ENCODE results near the gene GTF3A. TPM values are rescaled to one million over a fixed set of nuclear protein-coding genes. Genes with fewer than 3 reads are reported as not detected.
"Not testable (repeated sequence)": the region's sequence is repeated elsewhere in the genome, so short reads cannot be mapped to it uniquely, and the experiment has no call there.

GTF3A gene
- polyA plus RNA-seq (2014; cell fraction: cytosol; rRNA removed) = 171 and 205 TPM in 2 replicates
- 112 and 153 TPM in 2 replicates for polyA plus RNA-seq (2014; cell fraction: nucleus; rRNA removed)

DNA sequence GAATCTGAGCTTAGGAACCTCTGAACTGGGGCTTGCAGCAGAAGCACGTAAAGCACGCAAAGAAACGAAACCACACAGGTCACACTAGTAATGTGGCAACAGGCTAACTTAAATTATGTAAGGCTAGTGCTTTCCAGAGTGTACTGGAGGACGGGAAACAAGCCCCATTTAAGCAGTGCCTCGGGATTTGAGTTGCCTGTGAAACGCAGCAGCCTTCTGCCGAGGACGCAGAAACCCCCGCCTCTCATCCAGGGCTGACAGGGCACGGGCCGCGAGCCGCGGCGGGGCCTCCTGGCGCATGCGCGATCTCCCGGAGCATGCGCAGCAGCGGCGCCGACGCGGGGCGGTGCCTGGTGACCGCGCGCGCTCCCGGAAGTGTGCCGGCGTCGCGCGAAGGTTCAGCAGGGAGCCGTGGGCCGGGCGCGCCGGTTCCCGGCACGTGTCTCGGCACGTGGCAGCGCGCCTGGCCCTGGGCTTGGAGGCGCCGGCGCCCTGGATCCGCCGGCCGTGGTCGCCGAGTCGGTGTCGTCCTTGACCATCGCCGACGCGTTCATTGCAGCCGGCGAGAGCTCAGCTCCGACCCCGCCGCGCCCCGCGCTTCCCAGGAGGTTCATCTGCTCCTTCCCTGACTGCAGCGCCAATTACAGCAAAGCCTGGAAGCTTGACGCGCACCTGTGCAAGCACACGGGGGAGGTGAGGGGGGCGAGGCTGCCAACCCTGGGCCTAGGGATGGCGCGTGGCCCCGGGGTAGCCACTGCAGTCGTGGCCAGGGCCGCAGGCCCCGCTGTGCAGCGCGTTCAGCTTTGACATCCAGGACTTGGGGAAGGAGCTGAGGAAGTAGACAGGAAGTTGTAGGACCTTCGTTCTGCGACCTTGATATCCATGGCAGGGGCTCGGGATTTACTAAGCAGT is at the start of gene GTF3A:
Gene GTF3A, plus strand, starts transcription at position 374 of the 912 bp plus-strand sequence.
- peak; percentile 82 for DNase-seq (ENCODE audit: low spot score)

DNA sequence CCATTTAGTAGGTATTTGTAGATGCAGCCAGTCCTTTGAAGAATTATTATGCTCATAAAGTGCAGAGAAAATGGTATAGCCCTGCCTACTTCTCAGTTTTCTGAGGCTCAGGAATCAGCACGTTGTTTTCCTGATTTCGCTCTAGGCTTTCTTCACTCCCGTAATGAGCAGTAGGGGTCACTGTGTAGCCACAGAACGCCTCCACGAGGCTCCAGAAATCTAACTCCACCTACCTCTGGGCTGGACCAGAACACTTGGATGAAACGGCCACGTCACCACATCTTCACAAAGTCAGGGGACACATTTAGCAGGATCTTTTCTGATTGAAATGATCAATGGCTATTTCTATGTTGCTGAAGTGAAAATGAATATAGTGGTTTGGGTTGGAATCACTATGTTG is 49.8 kb upstream of the GTF3A start:
- DNase-seq (ENCODE audit: low spot score) = peak; percentile 53

DNA sequence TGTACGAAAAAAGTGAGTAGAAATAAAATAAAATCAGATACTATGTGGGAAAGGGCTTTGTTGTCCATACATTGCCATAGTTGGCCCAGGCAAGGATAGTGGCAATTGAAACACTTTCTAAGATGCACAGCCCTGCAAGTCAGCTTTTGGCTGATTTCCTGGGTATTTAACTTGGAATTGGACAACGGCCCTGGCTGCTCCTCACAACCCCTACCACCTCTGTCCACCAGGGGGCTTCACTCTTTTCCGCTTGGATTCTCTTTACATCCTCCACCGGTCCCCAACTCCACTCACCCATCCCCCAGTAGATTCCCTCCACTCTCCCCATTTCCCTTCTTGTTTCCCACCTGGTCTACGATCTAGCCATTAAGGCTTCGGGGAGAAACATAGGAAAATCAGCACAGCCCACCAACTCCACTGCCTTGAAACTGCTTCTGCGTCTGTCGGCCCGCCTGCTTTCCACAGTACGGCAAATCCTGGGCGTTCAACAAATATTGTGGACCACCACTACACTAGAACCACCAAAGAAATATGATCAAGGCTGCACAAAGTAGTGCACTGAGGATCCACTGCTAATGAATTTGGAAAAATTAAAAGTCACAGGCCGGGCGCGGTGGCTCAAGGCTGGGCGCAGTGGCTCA is 48.6 kb upstream of the GTF3A start:
- DNase-seq (ENCODE audit: low spot score) = peak; percentile 55

DNA sequence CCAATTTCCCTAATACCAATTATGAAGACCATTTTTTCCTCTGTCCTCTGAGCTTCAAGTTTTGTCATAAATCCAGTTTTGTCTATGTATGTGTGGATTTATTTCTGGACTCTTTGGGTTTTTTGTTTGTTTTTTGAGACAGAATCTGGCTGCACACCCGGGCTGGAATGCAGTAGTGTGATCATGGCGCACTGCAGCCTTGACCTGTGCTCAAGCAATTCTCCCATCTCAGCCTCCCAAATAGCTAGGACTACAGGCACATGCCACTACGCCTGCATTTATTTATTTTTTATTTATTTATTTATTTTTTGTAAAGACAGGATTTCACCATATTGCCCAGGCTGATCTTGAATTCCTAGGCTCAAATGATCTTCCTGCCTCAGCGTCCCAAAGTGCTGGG is 45.3 kb upstream of the GTF3A start:
- no peak for DNase-seq (ENCODE audit: low spot score)

DNA sequence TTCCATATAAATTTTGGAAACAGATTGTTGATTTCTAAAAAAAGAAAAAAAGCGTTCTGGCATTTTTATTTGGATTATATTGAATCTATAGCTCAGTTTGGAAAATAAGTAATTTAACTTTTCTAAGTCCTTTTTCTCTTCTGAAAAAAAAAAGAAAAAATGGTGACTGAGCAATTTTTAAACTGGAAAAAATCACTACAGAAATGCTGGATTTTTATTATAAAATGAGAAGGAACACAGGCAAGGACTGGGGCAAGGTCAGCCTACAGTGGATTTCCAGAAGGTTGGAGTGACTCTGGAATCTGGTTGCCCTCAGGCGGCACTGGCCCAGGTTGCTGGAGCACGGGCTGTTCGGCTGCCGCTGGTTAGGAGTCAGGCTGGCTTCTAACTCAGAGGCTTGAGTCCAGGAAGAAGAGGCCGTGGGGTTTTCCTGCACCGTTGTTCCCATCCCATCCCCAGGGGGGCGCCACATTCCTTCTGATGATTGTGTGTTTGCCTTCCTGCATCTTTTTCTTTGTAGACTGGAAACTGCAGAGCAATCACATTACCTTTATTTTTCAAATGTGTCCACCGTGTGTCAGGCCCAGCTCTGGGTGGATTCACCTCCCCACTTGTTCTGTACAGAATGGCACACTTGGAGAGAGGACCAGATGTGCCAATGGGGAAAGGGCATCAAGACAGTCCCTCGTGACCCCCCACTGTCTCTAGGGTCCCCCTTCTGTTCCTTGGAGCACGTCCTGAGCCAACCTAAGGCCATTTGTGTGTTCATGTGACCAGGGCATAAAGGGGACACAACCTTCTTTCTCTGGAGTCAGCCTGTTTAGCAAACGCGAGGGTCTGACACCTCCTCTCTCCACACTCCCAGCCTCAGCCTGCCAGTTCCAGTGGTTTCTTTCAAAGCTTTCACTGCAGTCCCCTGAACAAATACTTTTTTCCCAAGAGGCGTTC is 44.5 kb upstream of the GTF3A start:
- no peak for DNase-seq (ENCODE audit: low spot score)

DNA sequence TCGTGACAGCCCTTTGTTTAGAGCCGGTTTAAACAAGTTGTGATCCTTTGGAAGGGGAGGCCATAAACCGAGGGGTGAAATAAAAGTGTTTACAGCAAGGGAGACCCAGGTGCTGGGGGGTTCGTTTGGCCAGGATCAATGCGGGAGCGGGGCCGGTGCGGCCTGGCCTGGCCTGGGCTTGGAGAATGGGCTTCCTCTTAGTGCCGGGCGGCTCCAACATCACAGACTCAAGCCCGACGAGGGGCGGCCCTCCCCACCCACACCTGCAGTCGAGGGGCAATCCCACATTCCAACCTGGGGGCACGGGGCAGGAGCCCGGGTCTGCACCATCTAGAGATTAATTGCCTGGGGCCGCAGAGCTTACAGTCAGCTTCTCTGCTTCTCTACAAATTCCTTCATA is 42.8 kb upstream of the GTF3A start:
- DNase-seq (ENCODE audit: low spot score) = no peak

DNA sequence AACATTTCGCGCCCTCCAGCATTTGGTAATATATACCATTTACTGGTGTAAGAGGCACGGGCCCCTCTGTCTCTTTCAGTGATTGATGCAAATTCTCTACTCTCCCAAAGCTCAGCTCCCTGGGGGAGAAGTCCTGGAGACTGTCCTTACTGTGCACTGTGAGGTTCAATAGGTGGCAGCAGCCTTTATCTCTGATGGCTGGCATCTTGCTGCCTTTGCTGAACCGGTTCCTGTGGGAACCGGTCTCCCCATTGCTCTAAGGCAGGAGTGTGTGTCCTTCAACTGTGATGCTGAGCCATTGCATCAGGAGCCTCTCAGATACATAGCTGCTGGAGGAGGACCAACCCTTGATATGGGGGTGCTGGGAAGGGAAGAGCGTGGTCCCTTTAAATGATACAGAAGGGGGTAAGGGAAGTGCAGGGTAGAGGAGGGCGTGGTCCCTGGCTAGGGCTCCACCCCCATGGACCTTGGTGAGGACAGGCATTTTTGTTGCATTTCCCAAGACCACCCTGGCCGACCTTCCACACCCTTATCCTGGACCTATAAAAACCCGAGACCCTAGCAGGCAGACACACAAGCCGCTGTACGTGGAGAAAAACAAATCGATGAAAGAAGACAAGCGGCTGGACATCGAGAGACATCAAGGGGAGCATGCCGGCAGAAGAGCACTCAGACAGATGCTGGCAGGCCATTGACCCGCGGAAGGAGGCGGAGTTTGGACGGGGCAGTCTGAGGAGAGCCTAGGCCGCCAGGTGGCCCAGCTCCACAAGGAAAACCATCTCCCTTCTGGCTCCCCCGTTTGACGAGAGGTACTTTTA is 41.1 kb upstream of the GTF3A start:
- no peak for DNase-seq (ENCODE audit: low spot score)

DNA sequence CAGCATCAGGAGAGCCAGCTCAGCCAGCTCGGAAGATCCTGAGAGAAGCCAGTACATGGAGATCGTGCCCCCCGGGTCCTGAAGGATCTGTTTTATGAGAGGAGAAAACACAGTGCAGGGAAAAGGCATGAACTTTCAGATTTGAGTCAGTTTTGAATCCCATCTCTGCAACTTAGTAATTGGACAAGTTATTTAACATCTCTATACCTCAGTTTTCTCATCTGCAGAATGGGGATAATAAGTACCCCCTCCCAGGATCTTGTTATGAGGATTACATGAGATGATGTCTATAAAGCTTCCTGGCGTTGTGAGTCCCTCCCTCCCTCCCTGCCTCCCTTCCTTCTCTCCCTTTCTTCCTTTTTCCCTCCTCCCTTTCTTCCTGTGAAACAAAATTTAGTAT is 40.1 kb upstream of the GTF3A start:
- DNase-seq (ENCODE audit: low spot score) = no peak

DNA sequence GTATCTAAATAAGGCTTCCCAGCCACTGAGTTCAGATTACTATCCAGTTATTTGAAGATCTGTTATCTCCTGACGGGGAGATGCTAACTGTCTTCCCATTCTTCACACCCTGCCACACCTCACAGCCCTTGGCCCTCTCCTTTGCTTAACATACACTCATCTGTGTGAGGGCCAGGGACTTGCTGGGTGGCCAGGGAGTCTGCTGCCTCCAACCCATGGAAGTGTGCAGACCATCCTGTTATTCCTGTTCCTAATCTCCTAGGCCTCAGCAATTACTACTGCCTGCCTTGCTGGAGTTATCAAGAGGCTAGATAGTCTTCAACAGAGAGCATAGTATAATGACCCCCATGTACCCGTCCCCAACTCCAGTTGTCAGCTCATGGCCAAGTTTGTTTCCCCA is 36.2 kb upstream of the GTF3A start:
- DNase-seq (ENCODE audit: low spot score) = no peak

DNA sequence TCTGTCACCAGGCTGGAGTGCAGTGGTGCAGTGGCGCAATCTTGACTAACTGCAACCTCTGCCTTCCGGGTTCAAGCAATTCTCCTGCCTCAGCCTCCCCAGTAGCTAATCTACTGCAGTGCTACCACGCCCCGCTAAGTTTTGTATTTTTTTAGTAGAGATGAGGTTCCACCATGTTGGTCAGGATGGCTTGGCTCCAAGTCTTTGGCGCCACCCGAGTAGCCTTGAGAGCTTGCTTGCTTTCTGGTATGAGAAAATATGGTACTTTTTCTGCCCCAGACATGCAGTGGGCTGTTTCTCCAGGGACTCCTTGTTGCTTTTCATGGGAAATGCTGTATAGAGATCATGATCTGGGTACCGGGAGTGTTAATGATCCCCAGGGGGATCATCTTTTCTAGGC is 34.5 kb upstream of the GTF3A start:
- DNase-seq (ENCODE audit: low spot score) = no peak

DNA sequence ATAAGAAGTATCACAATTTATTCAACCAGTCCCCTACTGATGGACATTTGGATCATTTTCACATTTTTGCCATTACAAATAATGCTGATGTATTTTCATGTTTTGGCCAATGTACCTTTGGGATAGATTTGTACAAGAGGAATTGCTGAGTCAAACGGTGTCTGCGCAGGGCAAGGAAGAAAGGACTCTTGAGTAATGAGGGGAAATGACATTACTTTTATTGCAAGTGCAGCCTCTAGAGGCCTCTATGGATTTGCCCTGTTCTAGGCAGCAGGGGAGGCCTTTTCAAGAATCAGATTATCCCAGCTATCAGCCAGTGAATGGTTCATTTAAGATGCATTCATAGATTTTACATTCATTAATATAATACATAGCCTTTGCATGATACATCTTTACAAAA is 32.9 kb upstream of the GTF3A start:
- DNase-seq (ENCODE audit: low spot score) = no peak

DNA sequence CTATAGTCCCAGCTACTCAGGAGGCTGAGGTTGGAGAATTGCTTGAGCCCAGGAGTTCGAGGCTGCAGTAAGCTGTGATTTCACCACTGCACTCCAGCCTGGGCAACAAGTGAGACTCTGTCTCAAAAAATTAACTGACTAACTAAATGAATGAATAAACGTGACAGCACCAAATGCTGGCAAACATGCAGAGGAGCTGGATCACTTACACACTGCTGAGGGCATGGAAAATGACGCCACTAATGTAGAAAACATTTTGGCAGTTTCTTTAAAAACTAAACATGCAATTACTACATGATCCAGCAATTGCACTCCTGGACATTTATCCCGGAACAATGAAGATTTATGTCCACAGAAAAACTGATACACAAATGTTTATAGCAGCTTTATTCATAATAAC is 31.3 kb upstream of the GTF3A start:
- DNase-seq (ENCODE audit: low spot score) = no peak

DNA sequence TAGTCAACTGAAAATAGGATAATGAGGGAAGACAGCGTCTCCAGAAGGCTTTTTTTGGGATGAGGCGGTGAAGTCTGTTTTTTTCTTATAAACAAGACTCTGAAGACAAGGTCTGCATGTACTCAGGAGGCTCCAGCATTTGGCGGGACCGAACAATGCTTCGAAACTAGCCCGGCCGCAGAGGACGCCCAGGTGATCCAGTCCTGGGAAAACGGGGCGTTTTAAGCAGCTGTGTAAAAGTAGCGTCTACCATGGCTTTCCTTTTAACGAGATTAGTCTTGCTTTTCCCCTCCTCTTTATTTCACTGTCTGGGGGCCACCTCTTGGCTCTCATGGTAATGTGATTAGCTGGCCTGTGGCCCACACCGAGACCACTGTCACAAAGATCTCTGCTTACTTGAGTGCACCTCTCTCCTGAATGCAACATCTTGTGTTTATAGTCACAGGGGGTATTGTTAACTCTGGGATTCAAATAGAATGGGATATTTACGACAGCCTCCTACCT is 29.4 kb upstream of the GTF3A start:
- no peak for DNase-seq (ENCODE audit: low spot score)

DNA sequence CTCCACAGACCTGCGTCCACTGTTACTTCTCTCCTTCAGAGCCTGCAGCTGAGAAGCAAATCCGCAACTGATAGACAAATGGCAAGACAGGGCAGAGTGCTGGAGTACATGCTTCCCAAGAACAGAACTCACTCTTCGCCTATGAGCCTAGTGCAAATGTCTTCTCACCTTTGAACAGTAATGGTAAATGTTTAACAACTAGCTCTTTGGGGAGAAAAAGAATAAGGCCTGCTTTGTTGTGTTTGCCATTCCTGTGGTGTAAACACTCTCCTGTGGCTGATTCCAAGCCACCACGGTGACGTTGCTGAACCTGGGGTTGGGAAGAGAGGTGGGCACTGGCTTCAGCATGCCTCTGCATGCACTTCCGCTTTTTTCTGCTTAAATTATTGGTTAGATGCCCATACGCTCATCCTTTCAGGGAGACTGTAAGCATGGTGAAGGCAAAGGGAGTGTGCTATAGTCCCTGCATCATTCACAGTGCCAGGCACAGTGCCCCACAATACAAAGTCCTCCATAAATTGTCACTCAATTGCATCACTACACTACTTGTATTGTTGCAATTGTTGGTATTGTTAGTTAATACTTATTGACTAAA is 28.1 kb upstream of the GTF3A start:
- DNase-seq (ENCODE audit: low spot score) = no peak

DNA sequence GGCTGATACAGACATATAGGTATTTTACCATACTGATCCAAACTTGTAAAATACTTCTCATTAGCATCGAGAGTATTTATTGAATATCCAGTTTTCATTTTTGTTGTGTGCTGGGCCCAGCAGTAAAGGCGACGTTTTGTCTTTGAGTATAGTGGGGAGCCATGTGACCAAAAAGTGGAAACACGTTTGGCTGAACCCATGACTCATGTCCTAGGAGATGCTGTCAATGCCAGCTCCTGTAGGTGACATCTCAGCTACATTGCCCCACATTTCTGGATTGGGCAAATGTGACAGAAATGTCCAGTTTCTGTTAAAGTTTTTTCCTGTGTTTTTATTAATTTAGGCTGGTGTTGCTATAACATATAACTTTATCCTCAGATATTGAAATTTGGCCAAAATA is 26.1 kb upstream of the GTF3A start:
- DNase-seq (ENCODE audit: low spot score) = no peak

DNA sequence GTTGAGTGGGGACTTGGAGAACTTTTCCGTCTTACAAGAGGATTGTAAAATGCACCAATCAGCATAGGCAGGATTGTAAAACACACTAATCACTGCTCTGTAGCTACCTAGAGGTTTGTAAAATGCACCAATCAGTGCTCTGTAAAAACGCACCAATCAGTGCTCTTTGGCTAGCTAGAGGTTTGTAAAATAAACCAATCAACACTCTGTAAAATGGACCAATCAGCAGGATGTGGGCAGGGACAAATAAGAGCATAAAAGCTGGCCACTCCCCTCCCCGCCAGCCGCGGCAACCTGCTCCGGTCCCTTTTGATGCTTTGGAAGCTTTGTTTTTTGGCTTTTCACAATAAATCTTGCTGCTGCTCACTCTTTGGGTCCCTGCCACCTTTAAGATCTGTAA is 24.0 kb upstream of the GTF3A start:
- not testable (repeated sequence) for DNase-seq (ENCODE audit: low spot score)

DNA sequence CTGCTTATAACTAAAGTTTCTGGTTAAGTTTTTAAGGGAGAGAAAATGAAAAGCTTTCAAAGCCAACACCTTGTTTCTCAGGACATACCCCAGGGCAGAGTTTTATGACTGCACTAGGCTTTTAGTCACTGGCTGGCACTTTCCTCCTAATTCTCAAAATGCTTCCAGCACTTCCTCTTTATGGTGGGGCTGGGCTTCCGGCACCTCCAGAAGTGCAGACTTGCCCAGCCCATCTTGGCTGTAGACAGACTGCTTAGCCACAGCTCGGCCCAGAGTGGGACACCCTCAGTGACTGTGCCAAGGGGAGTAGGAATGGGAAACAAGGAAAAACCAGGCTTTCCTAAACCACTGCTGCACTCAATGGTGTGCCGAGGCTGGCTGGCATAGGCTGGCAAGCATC is 23.2 kb upstream of the GTF3A start:
- DNase-seq (ENCODE audit: low spot score) = no peak

DNA sequence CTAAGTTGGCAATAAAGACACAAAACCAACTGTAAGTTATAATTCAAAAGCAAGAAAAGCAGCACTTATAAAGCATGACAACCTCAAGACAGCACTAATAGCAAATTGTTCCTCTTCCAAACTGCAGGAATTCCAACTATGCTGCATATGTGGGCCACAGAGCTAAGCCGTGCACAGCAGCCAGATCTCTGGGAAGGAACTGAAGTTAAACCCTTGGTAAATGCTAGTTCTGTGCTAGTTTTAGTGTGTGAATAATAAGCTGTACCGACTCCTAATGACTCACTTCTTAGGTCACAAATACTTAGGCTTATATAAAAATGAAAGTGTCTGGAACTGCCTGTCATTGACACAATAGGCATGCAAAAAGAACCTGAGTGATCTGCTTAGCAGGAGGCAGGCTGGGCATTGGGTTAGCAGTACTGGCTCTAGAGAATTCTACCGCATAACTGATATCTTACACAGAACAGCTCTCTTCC is 21.2 kb upstream of the GTF3A start:
- DNase-seq (ENCODE audit: low spot score) = no peak

DNA sequence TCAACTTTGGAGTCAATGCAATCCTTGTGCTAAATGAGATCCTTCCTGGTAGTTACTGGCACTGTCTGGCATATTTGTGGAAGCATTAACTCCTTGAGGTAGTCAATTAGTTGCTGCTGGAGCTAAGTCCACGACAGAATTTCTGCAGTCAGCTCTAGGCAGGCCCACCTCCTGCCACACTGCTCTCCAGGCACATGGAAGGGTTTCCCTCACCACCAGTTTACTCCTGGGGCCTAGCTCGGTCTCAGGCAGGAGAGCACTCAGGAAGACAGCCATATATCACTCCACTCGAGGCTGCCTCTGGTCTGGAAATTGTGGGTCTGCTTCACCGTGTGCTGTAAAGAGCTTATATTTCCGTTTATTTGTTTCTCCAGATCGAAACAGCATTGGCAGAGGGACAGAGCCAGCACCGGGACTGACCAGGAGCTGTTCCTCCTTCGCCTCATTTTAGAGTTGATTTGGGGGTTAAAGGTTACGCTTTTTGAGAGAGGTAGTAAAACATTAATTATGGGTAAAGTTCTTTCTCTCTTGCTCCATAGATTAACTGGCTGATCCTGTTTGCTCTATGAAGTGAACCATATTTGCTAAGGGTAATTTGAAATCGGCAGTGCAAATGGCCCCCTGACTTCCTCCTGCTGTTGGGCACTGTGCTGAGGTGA is 20.6 kb upstream of the GTF3A start:
- no peak for DNase-seq (ENCODE audit: low spot score)

DNA sequence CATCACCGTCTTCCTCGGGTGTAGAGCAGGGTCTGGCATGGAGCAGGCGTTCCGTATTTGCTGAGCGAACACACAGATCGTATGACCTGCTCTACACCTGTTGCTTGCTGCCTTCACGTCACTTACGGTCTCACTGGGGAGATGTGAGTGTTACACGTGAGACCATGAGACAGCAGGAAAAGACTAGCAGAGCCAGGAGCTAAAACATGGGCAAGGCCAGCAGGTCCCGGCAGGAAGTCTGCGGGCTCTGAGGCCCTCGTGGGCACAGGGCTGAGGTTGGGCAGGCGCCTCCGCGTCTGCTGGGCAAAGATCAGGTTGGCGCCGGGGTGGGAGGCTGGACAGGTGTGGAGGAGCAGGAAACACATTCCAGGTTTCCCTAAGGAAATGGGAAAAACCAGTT is 19.7 kb upstream of the GTF3A start:
- no peak for DNase-seq (ENCODE audit: low spot score)
